ENCODE results near the gene ERICH4.
A peak's percentile ranks its signal among the peaks of the same experiment; 100 is the strongest.
"Not testable (repeated sequence)": the region's sequence is repeated elsewhere in the genome, so short reads cannot be mapped to it uniquely, and the experiment has no call there.

ERICH4 gene

GRCh38 chr19:41436674-41436951, 6.3 kb upstream of the ERICH4 start:
- no peak for DNase-seq

- DNase-seq = no peak
Measured at GRCh38 chr19:41437944-41438574, 4.9 kb upstream of the ERICH4 start.

- DNase-seq = peak; percentile 96
Measured at GRCh38 chr19:41439441-41440222, 3.3 kb upstream of the ERICH4 start, which contains the start of gene DMAC2. Gene DMAC2 (minus strand): TSS chr19:41439912. CDS start chr19:41439899, 13 bp downstream.

- DNase-seq = no peak
Measured at GRCh38 chr19:41441321-41441945, 1.5 kb upstream of the ERICH4 start.

GRCh38 chr19:41443813-41444455, 978 bp downstream of the ERICH4 start:
- DNase-seq = no peak

GRCh38 chr19:41445575-41445974, 2.6 kb downstream of the ERICH4 start:
- DNase-seq = no peak

GRCh38 chr19:41447732-41448332, 4.9 kb downstream of the ERICH4 start:
- DNase-seq = no peak

GRCh38 chr19:41449079-41449864, 6.3 kb downstream of the ERICH4 start:
- peak; percentile 33 for DNase-seq

GRCh38 chr19:41449865-41450178, 6.9 kb downstream of the ERICH4 start:
- DNase-seq = no peak

- no peak for DNase-seq
Measured at GRCh38 chr19:41452584-41453275, 9.8 kb downstream of the ERICH4 start.

GRCh38 chr19:41455936-41456335, 13.0 kb downstream of the ERICH4 start:
- peak; percentile 17 for DNase-seq

GRCh38 chr19:41456342-41456918, 13.5 kb downstream of the ERICH4 start:
- DNase-seq = peak; percentile 32

- DNase-seq = no peak
Measured at GRCh38 chr19:41457241-41457640, 14.3 kb downstream of the ERICH4 start.

- DNase-seq = no peak
Measured at GRCh38 chr19:41462497-41462896, 19.5 kb downstream of the ERICH4 start.

- DNase-seq = not testable (repeated sequence)
Measured at GRCh38 chr19:41463257-41464256, 20.6 kb downstream of the ERICH4 start.

GRCh38 chr19:41476583-41476982, 33.6 kb downstream of the ERICH4 start:
- DNase-seq = no peak

- no peak for DNase-seq
Measured at GRCh38 chr19:41478171-41478570, 35.2 kb downstream of the ERICH4 start.

- DNase-seq = no peak
Measured at GRCh38 chr19:41478875-41479756, 36.2 kb downstream of the ERICH4 start.

- DNase-seq = no peak
Measured at GRCh38 chr19:41479757-41480191, 36.8 kb downstream of the ERICH4 start.

Data from NCI-H226 (cell line).